ENCODE measurements around the gene PRKCZ. TPM values are rescaled to one million over a fixed set of nuclear protein-coding genes. Genes with fewer than 3 reads are reported as not detected.
A peak's percentile ranks its signal among the peaks of the same experiment; 100 is the strongest.
"Not testable (repeated sequence)": the region's sequence is repeated elsewhere in the genome, so short reads cannot be mapped to it uniquely, and the experiment has no call there.

The PRKCZ gene
- total RNA-seq, 1 donor = 0.72 TPM

DNA sequence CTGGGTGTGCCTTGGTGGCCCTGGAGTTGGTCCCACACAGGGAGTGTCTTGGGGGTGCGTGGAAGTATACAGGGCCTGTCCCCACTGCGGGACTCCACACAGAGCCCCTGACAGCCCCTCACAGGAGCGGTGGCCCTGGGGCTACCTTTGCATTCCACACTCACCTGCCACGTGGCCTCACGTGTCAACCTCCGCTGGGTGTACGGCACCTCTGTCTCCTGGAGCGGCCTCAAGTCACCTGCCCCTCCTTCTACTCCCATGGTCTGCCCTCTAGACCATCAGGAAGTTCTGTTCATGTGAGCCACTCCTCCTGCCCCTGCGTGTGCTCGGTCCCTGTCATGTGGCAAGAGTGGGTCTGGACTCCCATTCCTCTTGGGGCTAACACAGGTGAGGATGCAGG lies 85.7 kb downstream of the PRKCZ start:
- no peak for DNase-seq (ENCODE audit: insufficient read length, low spot score, missing footprints)
- Histone ChIP-seq H2AFZ (ENCODE audit: low read length) (no peak overlapping the region), H3K4me1 (ENCODE audit: insufficient read depth, low read length) (peaks cover 15% of the 10 kb centered on the region), H3K9me3 (ENCODE audit: low read depth, low read length) (no peaks in the 10 kb centered on the region), H3K27ac (ENCODE audit: low read depth, low read length) (no peak overlapping the region), H3K27me3 (ENCODE audit: insufficient read depth, low read length) (peaks cover 14% of the 10 kb centered on the region), H4K20me1 (ENCODE audit: insufficient read depth, low read length) (no peaks in the 10 kb centered on the region), H3K79me2 (ENCODE audit: insufficient read depth, low read length) (no peaks in the 10 kb centered on the region), H3K36me3 (ENCODE audit: insufficient read depth, low read length) (no peaks in the 10 kb centered on the region), H3K4me2 (ENCODE audit: insufficient read depth, low read length) (no peak overlapping the region), H3K4me3 (ENCODE audit: insufficient read depth, low read length) (no peak overlapping the region)
- TF ChIP-seq, protein P1, sequence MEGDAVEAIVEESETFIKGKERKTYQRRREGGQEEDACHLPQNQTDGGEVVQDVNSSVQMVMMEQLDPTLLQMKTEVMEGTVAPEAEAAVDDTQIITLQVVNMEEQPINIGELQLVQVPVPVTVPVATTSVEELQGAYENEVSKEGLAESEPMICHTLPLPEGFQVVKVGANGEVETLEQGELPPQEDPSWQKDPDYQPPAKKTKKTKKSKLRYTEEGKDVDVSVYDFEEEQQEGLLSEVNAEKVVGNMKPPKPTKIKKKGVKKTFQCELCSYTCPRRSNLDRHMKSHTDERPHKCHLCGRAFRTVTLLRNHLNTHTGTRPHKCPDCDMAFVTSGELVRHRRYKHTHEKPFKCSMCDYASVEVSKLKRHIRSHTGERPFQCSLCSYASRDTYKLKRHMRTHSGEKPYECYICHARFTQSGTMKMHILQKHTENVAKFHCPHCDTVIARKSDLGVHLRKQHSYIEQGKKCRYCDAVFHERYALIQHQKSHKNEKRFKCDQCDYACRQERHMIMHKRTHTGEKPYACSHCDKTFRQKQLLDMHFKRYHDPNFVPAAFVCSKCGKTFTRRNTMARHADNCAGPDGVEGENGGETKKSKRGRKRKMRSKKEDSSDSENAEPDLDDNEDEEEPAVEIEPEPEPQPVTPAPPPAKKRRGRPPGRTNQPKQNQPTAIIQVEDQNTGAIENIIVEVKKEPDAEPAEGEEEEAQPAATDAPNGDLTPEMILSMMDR (IDR thresholded peaks at IDR 0.05; ENCODE audit: extremely low read depth, low read depth, low read length) = no peak

DNA sequence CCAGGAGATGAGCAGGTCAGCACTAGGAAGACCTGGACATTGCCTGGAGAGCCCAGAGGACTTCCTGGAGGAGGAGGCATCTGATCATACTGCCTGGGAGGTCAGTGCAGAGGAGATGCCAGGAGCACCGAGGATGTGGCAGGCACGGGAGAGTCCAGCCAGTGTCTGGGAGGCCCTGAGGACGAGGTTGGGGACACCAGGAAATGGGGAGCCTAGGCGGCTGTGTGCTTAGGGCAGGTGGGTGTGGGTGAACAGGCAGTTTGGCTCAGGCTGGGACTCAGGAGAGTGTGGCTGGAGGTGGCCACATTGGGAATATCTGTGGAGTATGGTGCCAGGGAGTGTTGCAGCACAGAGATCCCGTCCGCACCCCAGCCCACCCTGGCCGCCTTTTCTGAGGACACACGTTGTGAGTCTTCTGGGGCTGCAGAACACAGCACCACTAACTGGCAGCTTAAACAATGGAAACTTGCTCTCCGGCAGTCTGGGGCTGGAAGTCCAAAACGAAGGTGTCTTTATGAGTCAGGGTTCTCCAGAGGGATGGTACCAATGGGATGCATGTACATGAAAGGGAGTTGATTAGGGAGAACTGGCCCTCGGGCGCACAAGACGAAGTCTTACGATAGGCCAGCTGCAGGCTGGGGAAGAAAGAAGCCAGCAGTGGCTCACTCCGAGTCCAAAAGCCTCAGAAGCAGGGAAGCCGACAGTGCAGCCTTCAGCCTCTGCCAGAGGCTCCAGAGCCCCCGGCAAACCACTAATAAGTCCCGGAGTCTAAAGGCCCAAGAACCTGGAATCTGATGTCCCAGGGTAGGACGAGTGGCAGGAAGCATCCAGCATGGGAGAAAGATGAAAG lies 86.4 kb downstream of the PRKCZ start:
- DNase-seq (ENCODE audit: insufficient read length, low spot score, missing footprints) = peak; percentile 73
- Histone ChIP-seq H3K27ac (ENCODE audit: low read depth, low read length) (no peak overlapping the region), H3K4me2 (ENCODE audit: insufficient read depth, low read length) (no peak overlapping the region), H3K36me3 (ENCODE audit: insufficient read depth, low read length) (no peaks in the 10 kb centered on the region), H4K20me1 (ENCODE audit: insufficient read depth, low read length) (no peaks in the 10 kb centered on the region), H3K4me3 (ENCODE audit: insufficient read depth, low read length) (no peak overlapping the region), H3K79me2 (ENCODE audit: insufficient read depth, low read length) (no peaks in the 10 kb centered on the region), H3K9me3 (ENCODE audit: low read depth, low read length) (no peaks in the 10 kb centered on the region), H3K27me3 (ENCODE audit: insufficient read depth, low read length) (peaks cover 14% of the 10 kb centered on the region), H3K4me1 (ENCODE audit: insufficient read depth, low read length) (peaks cover 15% of the 10 kb centered on the region), H2AFZ (ENCODE audit: low read length) (no peak overlapping the region)
- TF ChIP-seq, protein P1 (IDR thresholded peaks at IDR 0.05; ENCODE audit: extremely low read depth, low read depth, low read length) = no peak

DNA sequence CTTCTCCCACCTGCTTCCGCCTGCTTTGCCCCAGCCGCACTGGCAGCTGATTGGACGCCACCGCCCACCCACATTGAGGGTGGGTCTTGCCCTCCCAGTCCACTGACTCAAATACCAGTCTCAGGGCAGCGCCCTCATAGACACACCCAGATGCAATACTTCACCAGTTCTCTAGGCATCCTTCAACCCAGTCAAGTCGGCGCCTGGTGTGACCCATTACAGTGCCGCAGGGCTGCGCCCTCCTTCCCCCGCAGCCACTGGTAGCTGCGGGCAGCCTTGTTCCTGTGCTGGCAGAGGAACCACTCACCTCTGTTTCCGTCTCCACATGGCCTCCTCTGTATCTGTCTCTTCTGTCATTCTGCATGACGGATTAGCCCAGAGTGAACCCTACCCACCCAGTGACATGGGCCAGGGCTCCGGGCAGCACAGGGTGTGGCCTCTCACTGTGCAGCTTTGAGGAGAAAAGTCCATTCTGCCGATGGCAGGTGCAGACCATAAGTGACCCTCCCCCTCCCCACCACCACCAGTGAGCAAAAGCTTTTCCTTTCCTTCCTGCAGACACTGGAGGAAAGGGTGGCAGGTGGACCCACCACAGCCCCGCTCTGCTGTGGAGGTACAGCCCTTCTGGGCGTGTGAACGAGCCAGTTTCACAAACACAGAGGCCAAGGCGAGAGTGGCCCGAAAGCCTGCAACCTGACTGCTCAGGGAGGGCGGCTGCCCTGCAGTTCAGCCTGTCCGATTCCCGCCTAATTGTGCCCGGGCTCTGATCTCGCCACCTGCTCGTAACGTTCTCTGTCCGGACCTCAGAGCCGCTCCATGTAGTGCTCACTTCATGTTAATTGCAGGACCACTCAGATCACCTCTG lies 87.3 kb downstream of the PRKCZ start:
- no peaks in the 10 kb centered on the region for H3K79me2 ChIP-seq (ENCODE audit: insufficient read depth, low read length)
- H4K20me1 ChIP-seq (ENCODE audit: insufficient read depth, low read length) = no peaks in the 10 kb centered on the region
- no peak overlapping the region for H2AFZ ChIP-seq (ENCODE audit: low read length)
- peak; percentile 25 for DNase-seq (ENCODE audit: insufficient read length, low spot score, missing footprints)
- H3K4me1 ChIP-seq (ENCODE audit: insufficient read depth, low read length) = peaks cover 8% of the 10 kb centered on the region
- H3K9me3 ChIP-seq (ENCODE audit: low read depth, low read length) = no peaks in the 10 kb centered on the region
- TF ChIP-seq, protein P1 (IDR thresholded peaks at IDR 0.05; ENCODE audit: extremely low read depth, low read depth, low read length) = no peak
- peaks cover 14% of the 10 kb centered on the region for H3K27me3 ChIP-seq (ENCODE audit: insufficient read depth, low read length)
- H3K36me3 ChIP-seq (ENCODE audit: insufficient read depth, low read length) = no peaks in the 10 kb centered on the region
- H3K27ac ChIP-seq (ENCODE audit: low read depth, low read length) = no peak overlapping the region
- H3K4me2 ChIP-seq (ENCODE audit: insufficient read depth, low read length) = no peak overlapping the region
- H3K4me3 ChIP-seq (ENCODE audit: insufficient read depth, low read length) = no peak overlapping the region

DNA sequence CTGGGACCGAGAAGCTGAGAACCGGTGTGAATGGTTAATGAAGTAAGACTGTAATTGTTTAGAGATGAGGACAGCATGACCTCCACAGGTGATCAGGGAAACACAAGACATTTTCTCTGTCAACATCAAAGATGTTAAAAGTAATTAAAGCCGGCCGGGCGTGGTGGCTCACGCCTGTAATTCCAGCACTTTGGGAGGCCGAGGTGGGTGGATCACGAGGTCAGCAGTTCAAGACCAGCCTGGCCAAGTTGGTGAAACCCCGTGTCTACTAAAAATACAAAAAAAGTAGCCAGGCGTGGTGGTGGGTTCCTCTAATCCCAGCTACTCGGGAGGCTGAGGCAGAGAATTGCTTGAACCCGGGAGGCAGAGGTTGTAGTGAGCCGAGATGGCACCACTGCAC lies 88.9 kb downstream of the PRKCZ start:
- H3K36me3 ChIP-seq (ENCODE audit: insufficient read depth, low read length); H3K79me2 ChIP-seq (ENCODE audit: insufficient read depth, low read length); H3K4me2 ChIP-seq (ENCODE audit: insufficient read depth, low read length); H4K20me1 ChIP-seq (ENCODE audit: insufficient read depth, low read length); DNase-seq (ENCODE audit: insufficient read length, low spot score, missing footprints); H3K4me3 ChIP-seq (ENCODE audit: insufficient read depth, low read length); H3K9me3 ChIP-seq (ENCODE audit: low read depth, low read length); H2AFZ ChIP-seq (ENCODE audit: low read length); H3K4me1 ChIP-seq (ENCODE audit: insufficient read depth, low read length); H3K27ac ChIP-seq (ENCODE audit: low read depth, low read length): not testable (repeated sequence)
- H3K27me3 ChIP-seq (ENCODE audit: insufficient read depth, low read length) = peaks cover 14% of the 10 kb centered on the region

Measured in osteoblast (primary cell).